GM10248 (cell line): ENCODE measurements around the gene RAMAC.
"Not testable (repeated sequence)": the region's sequence is repeated elsewhere in the genome, so short reads cannot be mapped to it uniquely, and the experiment has no call there.

Experiments
- CTCF ChIA-PET: fragments of 300-600 bp; sonication (Branson Sonifier 250); formaldehyde crosslinking; extraction: SDS; loops from one replicate; lab custom pipeline; 2021; ENCODE audit warnings: antibody characterized with exemption; lab: Yijun Ruan, JAX
- POLR2A ChIA-PET: fragments of 350-650 bp; sonication (Branson Sonifier 250); formaldehyde crosslinking; extraction: SDS; loops from one replicate; lab custom pipeline; 2020; ENCODE audit warnings: antibody characterized with exemption; lab: Yijun Ruan, JAX
- DNase-seq: peaks from one replicate; pipeline ENCODE4 v3.0.0; 2012; ENCODE audit errors: extremely low spot score
- TF ChIP-seq, protein P1 (sequence below): IDR thresholded peaks from 2 replicates; pipeline ENCODE4 v1.5.1; 2012; ENCODE audit warnings: mild to moderate bottlenecking, low read depth; ENCODE audit errors: extremely low read depth, missing control alignments, control extremely low read depth

The RAMAC gene

DNA sequence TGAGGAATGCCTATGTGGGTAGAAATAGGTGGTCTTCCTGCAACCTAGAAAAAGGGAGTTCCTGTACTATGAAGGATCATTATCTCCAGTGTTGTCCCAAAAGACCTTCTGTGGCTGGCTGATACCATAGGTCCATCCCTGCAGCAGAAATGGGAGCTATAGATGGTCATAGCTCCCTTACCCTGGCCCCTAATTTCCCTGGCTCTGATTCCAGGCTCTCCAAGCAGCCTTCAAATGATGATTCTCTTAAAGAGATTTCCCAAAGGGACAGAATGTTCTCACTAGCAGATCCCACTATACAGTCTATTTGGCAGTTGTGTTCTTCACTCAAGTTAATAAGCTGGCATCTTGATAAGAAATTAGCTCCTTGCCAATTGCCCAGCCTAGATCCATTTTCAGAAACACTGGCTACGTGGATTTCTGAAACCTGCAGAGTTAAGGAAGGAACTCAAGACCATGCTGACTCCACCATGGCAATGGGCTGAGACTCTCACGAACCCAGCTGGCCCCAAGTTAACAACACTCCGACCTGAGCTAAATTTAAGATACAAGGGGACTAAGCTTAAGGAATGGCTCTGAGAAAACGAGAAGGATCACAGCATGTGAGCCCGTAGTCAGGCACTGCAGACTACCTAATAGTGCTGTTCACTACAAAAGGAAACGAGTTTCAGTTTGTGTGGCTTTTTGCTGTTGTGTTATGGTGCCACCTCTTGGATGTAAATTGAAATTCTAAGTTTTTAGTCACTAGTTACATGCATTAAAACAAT, 14.1 kb downstream of the RAMAC start:
- ChIA-PET CTCF (interaction anchor here (0.7 to 5.9 kb wide), 18 partner anchors 12 to 473 kb away, joined by 3 to 74 read pairs (median 4); partner anchors contain the start of genes C15orf40, RAMAC and RPS17), POLR2A (interaction anchor here (0.6 kb wide), 1 partner anchor 145 kb away, joined by 3 read pairs; no protein-coding TSS in a partner anchor)
- DNase-seq = peak; percentile 61
- TF ChIP-seq, protein P1, sequence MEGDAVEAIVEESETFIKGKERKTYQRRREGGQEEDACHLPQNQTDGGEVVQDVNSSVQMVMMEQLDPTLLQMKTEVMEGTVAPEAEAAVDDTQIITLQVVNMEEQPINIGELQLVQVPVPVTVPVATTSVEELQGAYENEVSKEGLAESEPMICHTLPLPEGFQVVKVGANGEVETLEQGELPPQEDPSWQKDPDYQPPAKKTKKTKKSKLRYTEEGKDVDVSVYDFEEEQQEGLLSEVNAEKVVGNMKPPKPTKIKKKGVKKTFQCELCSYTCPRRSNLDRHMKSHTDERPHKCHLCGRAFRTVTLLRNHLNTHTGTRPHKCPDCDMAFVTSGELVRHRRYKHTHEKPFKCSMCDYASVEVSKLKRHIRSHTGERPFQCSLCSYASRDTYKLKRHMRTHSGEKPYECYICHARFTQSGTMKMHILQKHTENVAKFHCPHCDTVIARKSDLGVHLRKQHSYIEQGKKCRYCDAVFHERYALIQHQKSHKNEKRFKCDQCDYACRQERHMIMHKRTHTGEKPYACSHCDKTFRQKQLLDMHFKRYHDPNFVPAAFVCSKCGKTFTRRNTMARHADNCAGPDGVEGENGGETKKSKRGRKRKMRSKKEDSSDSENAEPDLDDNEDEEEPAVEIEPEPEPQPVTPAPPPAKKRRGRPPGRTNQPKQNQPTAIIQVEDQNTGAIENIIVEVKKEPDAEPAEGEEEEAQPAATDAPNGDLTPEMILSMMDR = peak; percentile 53

- not testable (repeated sequence) for DNase-seq
- ChIA-PET POLR2A (interaction anchor here (0.6 kb wide), 1 partner anchor 145 kb away, joined by 3 read pairs; no protein-coding TSS in a partner anchor), CTCF (interaction anchor here (0.9 to 5.9 kb wide), 12 partner anchors 12 to 469 kb away, joined by 3 to 74 read pairs (median 8); partner anchors contain the start of genes C15orf40, RAMAC and RPS17)
Measured at GRCh38 chr15:83000672-83001031, 14.6 kb downstream of the RAMAC start.

DNA sequence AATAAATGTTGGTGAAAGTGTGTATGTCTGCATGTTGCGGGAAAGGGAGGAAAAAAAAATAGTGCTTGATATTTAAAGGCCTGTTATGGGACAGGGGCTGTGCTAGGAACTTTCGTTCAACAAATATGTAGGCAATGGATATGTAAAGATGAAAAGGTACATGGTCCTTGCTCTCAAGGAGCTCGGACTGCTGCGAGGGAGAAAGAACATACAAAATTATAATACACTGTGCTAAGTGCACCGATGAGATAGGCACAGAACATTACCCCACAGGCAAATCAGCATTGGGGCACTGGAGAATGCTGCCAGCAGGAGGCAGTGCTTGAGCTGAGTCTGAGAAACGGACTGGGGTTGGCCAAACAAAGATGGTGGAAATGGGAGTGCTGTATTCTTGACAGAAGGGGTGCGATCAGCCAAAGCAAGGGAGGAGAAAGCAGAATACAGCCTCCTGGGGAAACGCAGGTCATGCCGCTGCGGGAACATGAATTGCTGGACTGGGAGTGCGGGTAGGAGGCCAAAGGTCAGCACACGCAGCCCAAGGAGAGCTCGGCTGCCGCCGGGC, 24.8 kb downstream of the RAMAC start:
- TF ChIP-seq, protein P1 = peak; percentile 93
- peak; percentile 83 for DNase-seq
- CTCF ChIA-PET = interaction anchor here (0.6 to 7.8 kb wide), 36 partner anchors 9 to 599 kb away, joined by 3 to 74 read pairs (median 4); partner anchors contain the start of genes BTBD1 and RAMAC
- POLR2A ChIA-PET = no interaction called here

DNA sequence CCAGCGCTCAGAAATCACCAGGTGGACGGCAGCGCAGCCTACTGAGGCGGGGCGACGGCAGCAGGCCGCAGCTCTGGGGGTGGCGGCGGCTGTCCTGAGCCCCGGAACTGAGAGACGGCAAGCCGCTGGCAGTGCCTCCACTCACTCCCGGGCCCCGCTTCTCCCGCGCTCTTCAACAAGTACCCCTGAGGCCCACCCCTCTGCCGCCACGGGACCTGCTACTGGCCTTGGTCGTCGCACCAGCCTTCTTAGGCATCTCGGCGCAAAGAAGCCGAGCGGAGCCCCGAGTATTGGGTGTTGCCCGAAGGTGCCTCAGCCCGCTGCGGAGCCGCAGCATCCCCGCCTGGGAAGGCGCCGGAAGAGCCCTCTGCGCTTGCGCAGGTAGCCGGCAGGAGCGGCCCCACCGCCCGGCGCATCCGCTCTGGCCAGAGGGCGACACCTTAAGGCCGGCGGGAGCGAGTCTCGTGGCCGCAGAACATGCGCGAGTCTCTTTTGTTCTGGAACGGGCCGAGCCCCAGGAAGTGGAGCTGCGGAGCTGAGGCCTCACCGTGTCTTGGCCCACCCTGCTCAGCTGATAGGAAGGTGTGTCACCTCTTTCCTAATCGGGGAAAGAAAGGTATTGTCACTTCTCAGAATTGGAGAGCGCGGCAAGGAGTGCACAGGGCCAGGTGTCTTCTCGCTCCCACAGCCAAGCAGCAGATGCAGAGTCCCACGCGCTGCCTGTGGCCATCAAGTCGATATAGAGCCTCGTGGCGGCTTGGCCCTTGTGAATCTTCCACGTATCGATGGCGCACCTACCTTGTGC, 25.5 kb downstream of the RAMAC start, which contains the start of gene C15orf40:
C15orf40 (minus strand) TSS at position 369 of the 805 bp plus-strand sequence; CDS start at position 337, 32 bp downstream.
- POLR2A ChIA-PET = no interaction called here
- TF ChIP-seq, protein P1 = peak; percentile 98
- CTCF ChIA-PET = interaction anchor here (0.6 to 7.8 kb wide), 38 partner anchors 9 to 480 kb away, joined by 3 to 74 read pairs (median 4); partner anchors contain the start of genes BTBD1 and RAMAC
- DNase-seq = peak; percentile 95

DNA sequence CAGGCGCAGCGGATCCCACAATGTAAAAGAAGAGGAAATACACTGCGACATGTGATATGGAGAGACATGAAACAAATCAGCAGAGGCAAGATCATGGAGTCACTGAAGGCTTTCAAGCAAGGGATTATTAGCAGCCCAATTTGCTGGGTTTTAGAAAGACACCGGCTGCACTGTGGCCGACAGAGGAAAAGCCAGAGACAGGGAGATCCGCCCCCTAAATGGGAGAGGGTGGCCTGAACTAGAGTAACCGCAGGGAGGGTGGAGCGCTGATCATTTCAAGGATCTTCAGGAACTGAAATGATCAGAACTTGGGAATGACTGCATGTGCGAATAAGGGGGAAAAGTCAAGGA, 26.0 kb downstream of the RAMAC start:
- ChIA-PET CTCF (interaction anchor here (0.7 to 7.8 kb wide), 20 partner anchors 10 to 433 kb away, joined by 3 to 74 read pairs (median 3); partner anchors contain the start of genes BTBD1 and RAMAC), POLR2A (no interaction called here)
- no peak for DNase-seq
- TF ChIP-seq, protein P1 = no peak

DNA sequence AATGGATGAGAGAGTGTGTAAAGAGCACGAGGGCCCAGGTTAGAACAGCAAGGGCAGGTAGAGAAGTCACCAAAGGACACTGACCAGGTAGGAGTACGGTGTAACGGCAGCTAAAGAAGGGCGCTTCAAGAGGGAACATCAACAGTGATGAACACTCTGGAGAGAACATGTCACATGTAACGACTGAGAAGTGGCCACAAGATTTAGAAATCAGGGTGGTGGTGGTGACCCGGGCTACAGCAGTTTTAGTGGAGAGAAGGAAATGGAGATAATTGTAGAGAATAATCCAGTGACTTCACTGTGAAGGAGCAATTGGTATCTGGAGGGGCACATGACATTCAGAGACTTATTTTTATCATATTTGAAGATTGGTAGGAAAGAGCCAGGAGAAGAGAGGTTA, 26.6 kb downstream of the RAMAC start:
- POLR2A ChIA-PET = no interaction called here
- TF ChIP-seq, protein P1 = no peak
- no peak for DNase-seq
- CTCF ChIA-PET = interaction anchor here (0.9 to 7.8 kb wide), 10 partner anchors 10 to 482 kb away, joined by 3 to 74 read pairs (median 6); partner anchors contain the start of gene RAMAC
